GM19397 (cell line): ENCODE results near the gene GPC6.

Experiments
- ATAC-seq: cut with Tn5 transposase; IDR thresholded peaks from one replicate; pipeline ENCODE4 v1.9.1; 2021; ENCODE audit warnings: mild to moderate bottlenecking, moderate library complexity; ENCODE audit not compliant: unreplicated experiment

The GPC6 gene

GRCh38 chr13:94007072-94007471, 780.5 kb downstream of the GPC6 start:
- no peak for ATAC-seq

- no peak for ATAC-seq
Observed at GRCh38 chr13:94009701-94010100, 783.1 kb downstream of the GPC6 start.

GRCh38 chr13:94014461-94014860, 787.9 kb downstream of the GPC6 start:
- ATAC-seq, result no peak

- no peak for ATAC-seq
Observed at GRCh38 chr13:94020426-94020825, 793.8 kb downstream of the GPC6 start.

- no peak for ATAC-seq
Observed at GRCh38 chr13:94020833-94021232, 794.2 kb downstream of the GPC6 start.

- ATAC-seq, result no peak
Observed at GRCh38 chr13:94028234-94028633, 801.6 kb downstream of the GPC6 start.

GRCh38 chr13:94028650-94029049, 802.0 kb downstream of the GPC6 start:
- no peak for ATAC-seq

GRCh38 chr13:94030415-94031119, 804.0 kb downstream of the GPC6 start:
- no peak for ATAC-seq

GRCh38 chr13:94031609-94032008, 805.0 kb downstream of the GPC6 start:
- no peak for ATAC-seq

GRCh38 chr13:94033098-94033497, 806.5 kb downstream of the GPC6 start:
- no peak for ATAC-seq

- ATAC-seq, result no peak
Observed at GRCh38 chr13:94033830-94034642, 807.4 kb downstream of the GPC6 start.

GRCh38 chr13:94050039-94050438, 823.4 kb downstream of the GPC6 start:
- no peak for ATAC-seq

GRCh38 chr13:94050686-94051085, 824.1 kb downstream of the GPC6 start:
- no peak for ATAC-seq

GRCh38 chr13:94053986-94054593, 827.5 kb downstream of the GPC6 start:
- no peak for ATAC-seq

- no peak for ATAC-seq
Observed at GRCh38 chr13:94056362-94056990, 829.9 kb downstream of the GPC6 start.

GRCh38 chr13:94057618-94058186, 831.1 kb downstream of the GPC6 start:
- no peak for ATAC-seq

GRCh38 chr13:94058821-94059360, 832.3 kb downstream of the GPC6 start:
- no peak for ATAC-seq

GRCh38 chr13:94061301-94061700, 834.7 kb downstream of the GPC6 start:
- no peak for ATAC-seq

- ATAC-seq, result no peak
Observed at GRCh38 chr13:94063096-94063495, 836.5 kb downstream of the GPC6 start.

GRCh38 chr13:94063848-94064247, 837.2 kb downstream of the GPC6 start:
- no peak for ATAC-seq

- ATAC-seq, result no peak
Observed at GRCh38 chr13:94065741-94066140, 839.1 kb downstream of the GPC6 start.
